SK-N-SH treated with all-trans-retinoic acid at 6 μM for 48 hours (cell line): Measurements from ENCODE around the gene C1orf94.

Experiments used
- ARNTL ChIP-seq: fragments of 450-650 bp; formaldehyde crosslinking; IDR thresholded peaks from 2 replicates; pipeline ENCODE4 v1.5.0; 2020; ENCODE audit warnings: low read depth, mild to moderate bottlenecking, moderate library complexity, borderline replicate concordance
- BACH2 ChIP-seq: fragments of 250-450 bp; sonication (Bioruptor Pico); IDR thresholded peaks from 2 replicates; pipeline ENCODE4 v1.9.0; 2021; ENCODE audit warnings: mild to moderate bottlenecking, borderline replicate concordance
- ESRRG ChIP-seq: fragments of 250-450 bp; sonication (Bioruptor Pico); IDR thresholded peaks from 2 replicates; pipeline ENCODE4 v1.6.1; 2021; ENCODE audit warnings: mild to moderate bottlenecking
- TCF4 ChIP-seq: fragments of 250-450 bp; sonication (Bioruptor Pico); IDR thresholded peaks from 2 replicates; pipeline ENCODE4 v1.8.0; 2021; ENCODE audit warnings: mild to moderate bottlenecking, moderate library complexity, borderline replicate concordance
- TOX ChIP-seq: fragments of 250-450 bp; sonication (Bioruptor Pico); IDR thresholded peaks from 2 replicates; pipeline ENCODE4 v1.8.0; 2021; ENCODE audit warnings: mild to moderate bottlenecking, moderate library complexity, borderline replicate concordance
- ZFP30 ChIP-seq: fragments of 450-650 bp; formaldehyde crosslinking; IDR thresholded peaks from 2 replicates; pipeline ENCODE4 v1.5.0; 2022; ENCODE audit warnings: mild to moderate bottlenecking, moderate library complexity
- TF ChIP-seq, protein P1 (sequence below): fragments of 250-450 bp; sonication (Bioruptor Pico); IDR thresholded peaks from 2 replicates; pipeline ENCODE4 v1.5.1; 2020; ENCODE audit warnings: low read depth, mild to moderate bottlenecking, moderate library complexity
- TF ChIP-seq, protein P2 (sequence below): fragments of 250-450 bp; sonication (Bioruptor Pico); IDR thresholded peaks from 2 replicates; pipeline ENCODE4 v1.8.0; 2021; ENCODE audit warnings: low read depth, mild to moderate bottlenecking, moderate library complexity, borderline replicate concordance

DNA sequence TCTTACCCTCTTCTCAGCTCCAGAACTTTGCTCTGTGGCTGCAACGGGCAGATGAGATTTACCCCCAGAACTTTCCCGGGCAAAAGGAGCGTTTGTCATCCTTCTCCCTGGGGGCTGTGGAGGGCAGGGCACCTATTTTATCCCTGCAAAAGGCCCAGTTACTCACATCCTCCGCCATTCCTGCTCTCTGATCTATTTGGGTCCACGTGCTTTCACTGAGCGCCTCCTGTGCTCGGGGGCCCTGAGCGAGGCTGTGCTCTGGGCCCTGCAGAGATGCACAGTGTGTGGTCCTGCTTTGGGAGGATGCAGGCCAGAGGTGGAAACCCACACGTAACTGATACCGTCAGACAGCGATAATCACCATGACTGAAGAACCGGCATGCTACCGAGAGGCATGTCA, 9.3 kb upstream of the C1orf94 start:
- TF ChIP-seq, protein P1, sequence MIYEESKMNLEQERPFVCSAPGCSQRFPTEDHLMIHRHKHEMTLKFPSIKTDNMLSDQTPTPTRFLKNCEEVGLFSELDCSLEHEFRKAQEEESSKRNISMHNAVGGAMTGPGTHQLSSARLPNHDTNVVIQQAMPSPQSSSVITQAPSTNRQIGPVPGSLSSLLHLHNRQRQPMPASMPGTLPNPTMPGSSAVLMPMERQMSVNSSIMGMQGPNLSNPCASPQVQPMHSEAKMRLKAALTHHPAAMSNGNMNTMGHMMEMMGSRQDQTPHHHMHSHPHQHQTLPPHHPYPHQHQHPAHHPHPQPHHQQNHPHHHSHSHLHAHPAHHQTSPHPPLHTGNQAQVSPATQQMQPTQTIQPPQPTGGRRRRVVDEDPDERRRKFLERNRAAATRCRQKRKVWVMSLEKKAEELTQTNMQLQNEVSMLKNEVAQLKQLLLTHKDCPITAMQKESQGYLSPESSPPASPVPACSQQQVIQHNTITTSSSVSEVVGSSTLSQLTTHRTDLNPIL (CRISPR knock-in tag), result no peak
- TF ChIP-seq ZFP30 (CRISPR knock-in tag) (no peak), ESRRG (no peak), TOX (CRISPR knock-in tag) (no peak), BACH2 (CRISPR knock-in tag) (no peak), TCF4 (CRISPR knock-in tag) (no peak), ARNTL (CRISPR knock-in tag) (no peak)
- TF ChIP-seq, protein P2, sequence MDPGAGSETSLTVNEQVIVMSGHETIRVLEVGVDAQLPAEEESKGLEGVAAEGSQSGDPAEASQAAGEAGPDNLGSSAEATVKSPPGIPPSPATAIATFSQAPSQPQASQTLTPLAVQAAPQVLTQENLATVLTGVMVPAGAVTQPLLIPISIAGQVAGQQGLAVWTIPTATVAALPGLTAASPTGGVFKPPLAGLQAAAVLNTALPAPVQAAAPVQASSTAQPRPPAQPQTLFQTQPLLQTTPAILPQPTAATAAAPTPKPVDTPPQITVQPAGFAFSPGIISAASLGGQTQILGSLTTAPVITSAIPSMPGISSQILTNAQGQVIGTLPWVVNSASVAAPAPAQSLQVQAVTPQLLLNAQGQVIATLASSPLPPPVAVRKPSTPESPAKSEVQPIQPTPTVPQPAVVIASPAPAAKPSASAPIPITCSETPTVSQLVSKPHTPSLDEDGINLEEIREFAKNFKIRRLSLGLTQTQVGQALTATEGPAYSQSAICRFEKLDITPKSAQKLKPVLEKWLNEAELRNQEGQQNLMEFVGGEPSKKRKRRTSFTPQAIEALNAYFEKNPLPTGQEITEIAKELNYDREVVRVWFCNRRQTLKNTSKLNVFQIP (CRISPR knock-in tag), result no peak
